Duodenal mucosa (tissue), 2 donors: ENCODE results near the gene LRCOL1.

Experiments
- H3K27ac ChIP-seq: one replicate; pipeline ENCODE4 v1.7.0; 2013; ENCODE audit warnings: low read depth, low read length
- H3K27me3 ChIP-seq, 2 donors: one replicate each; pipeline ENCODE4 v1.7.0; 2013; ENCODE audit warnings: low read length in 2 of 2, control low read depth in 1 of 2; ENCODE audit not compliant: insufficient read depth in 2 of 2, control insufficient read depth in 1 of 2
- H3K36me3 ChIP-seq, 2 donors: one replicate each; pipeline ENCODE4 v1.7.0; 2013; ENCODE audit warnings: low read length in 2 of 2, control low read depth in 1 of 2; ENCODE audit not compliant: insufficient read depth in 2 of 2, control insufficient read depth in 1 of 2
- H3K4me1 ChIP-seq, 2 donors: one replicate each; pipeline ENCODE4 v1.7.0; 2013; ENCODE audit warnings: low read length in 2 of 2, control low read depth in 1 of 2; ENCODE audit not compliant: insufficient read depth in 2 of 2, control insufficient read depth in 1 of 2
- H3K4me3 ChIP-seq, 2 donors: one replicate each; pipeline ENCODE4 v1.7.0; 2013; ENCODE audit warnings: low read length in 2 of 2, low read depth in 1 of 2
- H3K9ac ChIP-seq, 2 donors: one replicate each; pipeline ENCODE4 v1.7.0; 2013; ENCODE audit warnings: low read length in 2 of 2, low read depth in 1 of 2
- H3K9me3 ChIP-seq, 2 donors: one replicate each; pipeline ENCODE4 v1.7.0; 2013; ENCODE audit warnings: low read length in 2 of 2, control low read depth in 1 of 2; ENCODE audit not compliant: control insufficient read depth in 1 of 2

LRCOL1 gene

GRCh38 chr12:132619071-132619385 lies 8.6 kb upstream of the LRCOL1 start:
- Histone ChIP-seq H3K27ac (no peak overlapping the region), H3K27me3 (peaks cover 25 to 28% of the 10 kb centered on the region in 2 donors)

GRCh38 chr12:132618683-132619043 lies 8.3 kb upstream of the LRCOL1 start, which contains the start of gene P2RX2:
TSS of gene P2RX2 (plus strand) at chr12:132618776. CDS start at chr12:132618817, 41 bp downstream.
- Histone ChIP-seq H3K4me3 (no peak within 1 kb of the TSS), H3K27me3 (peaks cover 25 to 28% of the 10 kb centered on the region in 2 donors), H3K36me3 (no peaks in the 10 kb centered on the region), H3K4me1 (peaks cover 8 to 10% of the 10 kb centered on the region in 2 donors), H3K27ac (no peak within 1 kb of the TSS), H3K9me3 (peaks cover 11 to 21% of the 10 kb centered on the region in 2 donors), H3K9ac (no peak within 1 kb of the TSS)

More at GRCh38 chr12:132619071-132619385, 8.6 kb upstream of the LRCOL1 start:
- no peak overlapping the region for H3K4me3 ChIP-seq
- H3K36me3 ChIP-seq = peaks cover 0 to under 1% of the 10 kb centered on the region in 2 donors
- peaks cover 8 to 10% of the 10 kb centered on the region in 2 donors for H3K4me1 ChIP-seq
- no peak overlapping the region for H3K9ac ChIP-seq
- peaks cover 11 to 21% of the 10 kb centered on the region in 2 donors for H3K9me3 ChIP-seq

GRCh38 chr12:132617822-132618682 lies 7.7 kb upstream of the LRCOL1 start:
- H3K9me3 ChIP-seq = peaks cover 11 to 21% of the 10 kb centered on the region in 2 donors
- H3K36me3 ChIP-seq = no peaks in the 10 kb centered on the region
- no peak overlapping the region for H3K4me3 ChIP-seq
- H3K4me1 ChIP-seq = peaks cover 8 to 9% of the 10 kb centered on the region in 2 donors
- peaks cover 25 to 28% of the 10 kb centered on the region in 2 donors for H3K27me3 ChIP-seq
- H3K9ac ChIP-seq = no peak overlapping the region
- H3K27ac ChIP-seq = no peak overlapping the region

- Histone ChIP-seq H3K27ac (no peak overlapping the region), H3K4me1 (peaks cover under 1% of the 10 kb centered on the region in 2 donors), H3K36me3 (no peaks in the 10 kb centered on the region), H3K4me3 (no peak overlapping the region), H3K27me3 (peaks cover 25 to 28% of the 10 kb centered on the region in 2 donors), H3K9me3 (peaks cover 11 to 21% of the 10 kb centered on the region in 2 donors), H3K9ac (no peak overlapping the region)
Observed at GRCh38 chr12:132617135-132617701, 6.8 kb upstream of the LRCOL1 start.

GRCh38 chr12:132615579-132616038 lies 5.2 kb upstream of the LRCOL1 start:
- Histone ChIP-seq H3K4me1 (no peaks in the 10 kb centered on the region), H3K27me3 (peaks cover 27% of the 10 kb centered on the region in 2 donors), H3K9me3 (peaks cover 15 to 27% of the 10 kb centered on the region in 2 donors), H3K4me3 (no peak overlapping the region), H3K9ac (no peak overlapping the region), H3K36me3 (no peaks in the 10 kb centered on the region), H3K27ac (no peak overlapping the region)

- Histone ChIP-seq H3K4me3 (no peak overlapping the region), H3K36me3 (no peaks in the 10 kb centered on the region), H3K9ac (no peak overlapping the region), H3K27me3 (peaks cover 27 to 28% of the 10 kb centered on the region in 2 donors), H3K27ac (no peak overlapping the region), H3K4me1 (peaks cover 0 to 6% of the 10 kb centered on the region in 2 donors), H3K9me3 (peaks cover 15 to 27% of the 10 kb centered on the region in 2 donors)
Observed at GRCh38 chr12:132614861-132615578, 4.6 kb upstream of the LRCOL1 start.

GRCh38 chr12:132614029-132614428 lies 3.6 kb upstream of the LRCOL1 start:
- Histone ChIP-seq H3K4me1 (peaks cover 0 to 8% of the 10 kb centered on the region in 2 donors), H3K9me3 (peaks cover 15 to 27% of the 10 kb centered on the region in 2 donors), H3K9ac (no peak overlapping the region), H3K27me3 (peaks cover 32 to 35% of the 10 kb centered on the region in 2 donors), H3K27ac (no peak overlapping the region), H3K4me3 (no peak overlapping the region), H3K36me3 (no peaks in the 10 kb centered on the region)

- Histone ChIP-seq H3K4me1 (peaks cover 5 to 8% of the 10 kb centered on the region in 2 donors), H3K36me3 (no peaks in the 10 kb centered on the region), H3K27me3 (peaks cover 35 to 42% of the 10 kb centered on the region in 2 donors), H3K9ac (no peak overlapping the region), H3K4me3 (no peak overlapping the region), H3K9me3 (peaks cover 4 to 16% of the 10 kb centered on the region in 2 donors), H3K27ac (no peak overlapping the region)
Observed at GRCh38 chr12:132611620-132612019, 1.2 kb upstream of the LRCOL1 start.

- H3K27me3 ChIP-seq = peaks cover 31 to 41% of the 10 kb centered on the region in 2 donors
- no peak overlapping the region for H3K9ac ChIP-seq
- no peaks in the 10 kb centered on the region for H3K36me3 ChIP-seq
- peaks cover 5 to 8% of the 10 kb centered on the region in 2 donors for H3K4me1 ChIP-seq
- H3K4me3 ChIP-seq = no peak overlapping the region
- peaks cover 4 to 11% of the 10 kb centered on the region in 2 donors for H3K9me3 ChIP-seq
- H3K27ac ChIP-seq = no peak overlapping the region
Observed at GRCh38 chr12:132610866-132611602, 652 bp upstream of the LRCOL1 start.
